NCI-H2107 treated with DMSO at 0.1 percent for 48 hours (cell line): ENCODE measurements around the gene NR2E3.
A peak's percentile ranks its signal among the peaks of the same experiment; 100 is the strongest.

Experiments
- DNase-seq: peaks from one replicate; lab custom pipeline; 2025; ENCODE audit not compliant: unreplicated experiment; lab: John Stamatoyannopoulos, UW

The NR2E3 gene

DNA sequence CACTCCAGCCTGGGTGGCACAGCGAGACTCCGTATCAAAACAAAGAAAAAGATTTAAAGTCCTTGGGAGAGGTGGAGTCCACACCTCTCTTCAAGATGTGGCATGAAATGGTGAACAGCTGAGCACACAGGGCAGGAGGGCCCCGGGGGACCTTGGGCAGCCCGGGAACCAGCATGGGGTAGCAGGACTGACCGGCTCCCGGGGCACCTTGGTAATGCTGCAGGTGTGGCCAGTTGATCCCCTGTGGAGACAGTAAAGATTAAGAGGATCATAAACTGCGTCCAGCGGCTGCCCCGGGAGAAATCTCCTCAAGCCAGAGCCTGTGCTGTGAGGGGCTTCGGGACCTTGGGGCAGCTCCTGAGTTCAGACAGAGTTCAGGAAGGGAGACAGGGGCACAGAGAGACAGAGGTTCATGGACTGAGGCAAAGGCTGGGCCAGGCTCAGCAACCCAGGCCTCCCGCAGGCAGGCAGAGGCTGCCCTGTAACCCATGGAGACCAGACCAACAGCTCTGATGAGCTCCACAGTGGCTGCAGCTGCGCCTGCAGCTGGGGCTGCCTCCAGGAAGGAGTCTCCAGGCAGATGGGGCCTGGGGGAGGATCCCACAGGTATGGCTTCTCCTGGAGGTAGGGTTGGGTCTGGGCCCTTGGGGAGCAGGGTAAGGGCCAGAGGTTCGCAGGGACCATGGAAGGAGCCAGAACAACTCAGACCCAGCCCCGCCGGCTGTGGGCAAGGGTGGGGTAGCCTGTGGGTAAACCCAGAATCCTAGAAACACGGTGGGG lies at the start of gene NR2E3:
Gene NR2E3, plus strand, starts transcription at position 299 of the 780 bp plus-strand sequence. Its CDS starts 190 bp downstream, at position 489.
- DNase-seq, result no peak

DNA sequence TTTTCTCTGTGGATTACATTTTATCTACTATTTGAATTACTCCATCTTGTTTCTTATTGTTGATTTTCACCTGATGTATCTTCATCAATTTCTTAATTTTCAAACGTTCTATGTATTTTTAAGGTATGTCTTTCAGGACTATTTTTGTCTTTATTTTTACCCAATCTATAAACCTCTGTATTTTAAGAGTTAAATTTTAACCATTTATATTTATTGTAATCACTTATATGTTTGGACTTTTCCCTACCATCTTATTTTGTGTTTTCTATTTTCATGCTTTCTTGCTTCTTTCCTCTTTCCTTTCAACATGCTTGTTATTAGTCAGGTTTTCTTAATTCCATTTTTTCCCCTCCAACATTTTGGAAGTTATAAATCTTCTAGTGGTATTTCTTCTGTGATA lies 49.5 kb upstream of the NR2E3 start:
- DNase-seq, result no peak

DNA sequence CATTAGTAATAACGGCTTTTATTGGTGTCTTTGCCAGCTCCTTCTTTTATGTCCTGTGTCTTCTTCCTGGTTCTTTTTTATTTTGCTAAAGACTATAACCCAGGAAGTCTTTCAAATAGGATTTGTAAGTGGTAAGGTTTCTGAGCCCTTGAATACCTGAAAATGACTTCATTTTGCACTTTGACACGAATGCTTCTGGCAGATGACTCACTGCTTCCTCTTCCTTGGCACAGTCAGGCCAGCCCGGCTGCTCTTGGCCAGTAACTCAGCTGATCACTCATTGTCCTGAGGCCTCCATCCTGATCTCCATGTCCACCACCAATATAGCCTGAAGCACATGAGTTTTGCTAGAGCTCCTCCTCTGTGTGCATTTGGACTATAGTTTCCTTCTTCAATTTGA lies 48.7 kb upstream of the NR2E3 start:
- DNase-seq, result no peak

DNA sequence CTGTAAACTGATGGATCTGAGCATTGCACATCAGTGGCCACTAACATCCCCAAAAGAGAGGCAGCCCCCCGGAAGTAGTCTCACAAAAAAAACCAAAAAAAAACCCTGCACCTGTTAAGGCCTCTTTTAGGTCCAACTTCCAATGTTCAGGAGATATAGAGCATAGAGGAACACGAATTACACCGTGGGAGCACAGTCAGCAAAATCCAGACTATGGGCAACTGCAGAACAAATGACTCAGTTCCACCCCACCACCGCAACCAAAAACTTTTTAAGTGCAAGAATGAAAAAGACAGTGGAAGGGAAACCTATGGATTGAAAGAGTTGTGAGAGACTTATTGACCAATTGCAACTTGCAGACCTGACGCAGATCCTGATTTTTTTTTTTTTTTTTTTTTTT lies 42.2 kb upstream of the NR2E3 start:
- no peak for DNase-seq

DNA sequence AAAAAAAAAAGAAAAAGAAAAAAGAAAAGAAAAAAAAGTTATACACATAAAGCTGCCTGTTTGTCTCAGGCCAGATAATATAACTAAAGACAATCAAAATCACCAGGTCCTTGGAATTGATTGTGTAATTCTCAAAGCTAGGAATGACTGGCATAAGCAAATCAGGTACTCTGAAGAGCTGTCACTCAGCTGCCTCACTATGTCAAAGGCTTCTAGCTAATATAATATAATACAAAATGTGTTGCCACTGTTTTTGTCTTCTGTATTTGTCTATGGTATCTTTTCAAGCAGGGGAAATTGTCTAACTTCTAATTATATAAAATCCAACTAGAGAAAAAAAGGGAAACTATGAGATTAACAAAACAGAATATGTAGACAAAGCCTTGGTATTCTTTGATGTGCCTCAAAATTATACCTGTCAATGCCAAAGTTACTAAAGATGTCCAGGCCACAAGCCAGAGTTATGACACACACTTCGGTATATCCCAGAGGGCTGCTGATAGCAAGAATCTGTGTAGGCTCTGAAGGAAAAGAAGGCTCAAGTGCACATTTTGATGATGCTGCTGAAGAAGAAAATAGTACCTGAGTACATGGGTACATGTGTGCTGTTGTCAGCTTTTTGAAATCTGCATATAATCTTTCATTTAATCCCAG lies 37.0 kb upstream of the NR2E3 start:
- no peak for DNase-seq

DNA sequence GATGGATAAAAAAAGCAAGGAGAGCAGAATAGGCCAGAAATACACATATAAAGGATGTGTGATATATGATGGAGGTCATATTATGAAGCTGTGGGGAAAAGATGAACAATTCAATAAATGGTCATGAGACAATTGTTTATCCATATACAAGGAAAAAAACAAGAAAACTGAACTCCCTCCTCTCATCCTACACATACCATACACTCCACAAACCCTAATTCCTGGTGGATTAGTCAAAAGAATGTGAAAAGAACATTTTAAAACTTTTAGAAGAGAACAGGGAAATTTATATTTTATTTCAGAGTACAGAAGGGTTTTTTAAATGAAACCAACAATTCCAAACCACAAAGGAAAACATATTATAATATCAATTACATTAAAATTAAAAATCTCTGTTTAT lies 34.5 kb upstream of the NR2E3 start:
- no peak for DNase-seq

DNA sequence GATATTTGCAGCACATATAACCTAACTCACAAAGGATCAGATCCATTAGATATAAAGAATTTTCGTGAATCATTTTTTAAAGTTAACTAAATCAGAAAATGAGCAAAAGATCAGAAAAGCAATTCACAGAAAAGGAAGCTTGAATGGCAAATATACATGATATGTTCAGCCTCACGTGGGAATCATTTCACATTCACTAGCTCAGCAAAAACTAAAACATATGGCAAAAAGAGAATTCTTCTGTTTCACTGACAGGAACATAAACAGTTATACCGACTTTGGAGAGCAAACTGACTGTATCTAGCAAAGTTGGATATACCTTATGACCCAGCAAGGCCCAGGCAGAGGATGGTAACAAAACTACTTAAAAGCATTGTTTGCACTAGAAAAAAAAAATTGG lies 34.0 kb upstream of the NR2E3 start:
- no peak for DNase-seq

DNA sequence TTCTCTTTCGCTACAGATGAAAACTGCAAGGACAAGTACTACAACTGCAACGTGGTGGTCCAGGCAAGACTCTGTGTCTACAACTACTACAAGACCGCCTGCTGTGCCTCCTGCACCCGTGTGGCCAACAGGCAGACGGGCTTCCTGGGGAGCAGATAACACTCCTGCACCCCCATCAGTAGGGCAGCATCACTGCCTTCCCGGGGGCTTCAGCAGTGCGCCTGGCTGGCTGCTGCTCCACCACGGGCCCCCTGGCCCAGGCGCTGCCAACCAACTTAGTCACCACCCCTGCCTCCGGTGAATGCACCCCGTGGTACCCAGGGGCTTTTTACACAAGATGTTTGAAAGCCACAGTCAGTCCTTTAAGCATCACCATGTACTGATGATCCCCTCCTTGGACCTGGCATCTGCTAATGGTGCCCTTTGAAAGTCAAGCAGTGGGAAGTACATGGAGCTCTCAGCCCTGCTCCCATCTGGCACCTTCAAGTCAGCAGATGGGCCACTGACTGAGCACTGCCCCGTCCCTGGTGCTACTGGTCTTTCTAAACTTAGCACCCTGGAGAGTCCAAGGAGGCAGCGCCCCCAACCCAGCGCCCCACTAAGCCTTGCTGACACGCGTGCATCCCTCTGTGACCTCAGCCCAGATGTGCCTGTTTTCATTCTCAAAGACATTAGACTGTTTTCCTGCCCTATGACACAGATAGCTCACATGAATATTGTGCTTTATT lies 33.0 kb upstream of the NR2E3 start:
- DNase-seq, result no peak

DNA sequence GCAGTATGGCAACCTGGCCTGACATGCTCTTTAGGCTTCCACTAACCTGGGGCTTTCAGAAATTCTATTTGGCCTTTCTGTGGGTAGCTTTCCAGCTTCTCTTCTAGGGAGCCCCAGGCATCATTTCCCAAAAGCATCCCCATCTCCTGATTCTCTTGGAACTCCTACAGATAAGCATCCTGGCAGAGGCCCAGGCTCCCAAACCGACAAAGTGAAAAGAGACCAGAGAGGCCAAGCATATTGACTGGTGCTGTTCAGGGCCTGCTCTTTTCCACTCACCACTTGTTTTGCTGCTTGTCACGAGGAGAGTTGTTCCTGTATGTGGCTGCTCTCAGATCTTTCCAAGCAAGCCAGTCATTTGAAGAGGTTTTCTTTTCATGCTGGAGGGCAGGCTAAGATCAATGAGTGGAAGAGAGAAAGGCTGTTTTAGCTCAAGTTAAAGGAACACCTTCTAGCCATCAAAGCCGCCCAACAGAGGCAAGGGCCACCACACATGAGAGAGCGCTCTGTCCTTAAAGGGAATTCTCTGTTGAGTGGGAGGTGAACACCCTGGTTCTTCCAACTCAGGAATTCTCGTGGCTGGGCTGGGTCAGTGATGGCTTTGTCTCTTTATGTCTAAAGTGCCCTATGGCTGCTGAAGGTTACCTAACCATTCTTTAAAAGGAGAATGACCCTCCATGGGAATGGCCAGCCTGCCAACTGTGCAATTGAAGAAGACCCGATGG lies 31.1 kb upstream of the NR2E3 start:
- DNase-seq, result no peak

DNA sequence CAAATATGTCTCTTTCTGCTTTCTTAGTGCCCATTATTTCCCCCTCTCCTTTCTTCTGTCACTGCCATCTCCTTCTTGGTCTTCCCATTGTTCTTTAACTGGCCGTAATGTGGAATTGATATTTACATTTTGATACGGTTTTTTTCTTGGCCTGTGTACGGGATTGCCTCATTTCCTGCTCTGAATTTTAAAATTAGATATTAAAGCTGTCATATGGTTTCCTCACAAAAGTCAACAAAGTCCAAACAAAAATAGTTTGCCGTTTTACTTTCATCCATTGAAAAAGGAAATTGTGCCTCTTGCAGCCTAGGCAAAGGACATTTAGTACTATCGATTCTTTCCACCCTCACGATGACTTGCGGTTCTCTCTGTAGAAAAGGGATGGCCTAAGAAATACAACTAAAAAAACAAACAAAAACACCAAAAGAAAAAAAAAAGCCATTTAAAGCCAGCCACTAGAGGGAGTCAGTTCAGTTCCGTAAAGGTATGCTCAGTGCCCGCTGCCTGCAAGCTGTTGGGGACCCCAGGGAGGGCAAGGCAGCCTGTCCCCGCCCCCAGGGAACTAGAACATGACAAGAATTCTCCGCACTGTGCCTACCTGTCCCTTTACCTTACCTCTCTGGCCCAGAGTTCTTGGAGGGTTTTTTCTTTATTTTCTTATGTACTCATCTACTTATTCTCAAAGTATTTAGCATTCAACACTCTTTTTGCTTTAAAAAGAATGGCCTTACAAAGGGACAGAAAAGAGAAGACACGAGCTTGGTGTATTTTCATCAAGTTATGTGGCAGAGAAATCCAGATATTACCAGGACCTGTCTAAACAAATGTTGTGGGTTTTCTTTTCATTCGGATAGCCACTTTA lies 30.0 kb upstream of the NR2E3 start:
- DNase-seq, result peak; percentile 1

DNA sequence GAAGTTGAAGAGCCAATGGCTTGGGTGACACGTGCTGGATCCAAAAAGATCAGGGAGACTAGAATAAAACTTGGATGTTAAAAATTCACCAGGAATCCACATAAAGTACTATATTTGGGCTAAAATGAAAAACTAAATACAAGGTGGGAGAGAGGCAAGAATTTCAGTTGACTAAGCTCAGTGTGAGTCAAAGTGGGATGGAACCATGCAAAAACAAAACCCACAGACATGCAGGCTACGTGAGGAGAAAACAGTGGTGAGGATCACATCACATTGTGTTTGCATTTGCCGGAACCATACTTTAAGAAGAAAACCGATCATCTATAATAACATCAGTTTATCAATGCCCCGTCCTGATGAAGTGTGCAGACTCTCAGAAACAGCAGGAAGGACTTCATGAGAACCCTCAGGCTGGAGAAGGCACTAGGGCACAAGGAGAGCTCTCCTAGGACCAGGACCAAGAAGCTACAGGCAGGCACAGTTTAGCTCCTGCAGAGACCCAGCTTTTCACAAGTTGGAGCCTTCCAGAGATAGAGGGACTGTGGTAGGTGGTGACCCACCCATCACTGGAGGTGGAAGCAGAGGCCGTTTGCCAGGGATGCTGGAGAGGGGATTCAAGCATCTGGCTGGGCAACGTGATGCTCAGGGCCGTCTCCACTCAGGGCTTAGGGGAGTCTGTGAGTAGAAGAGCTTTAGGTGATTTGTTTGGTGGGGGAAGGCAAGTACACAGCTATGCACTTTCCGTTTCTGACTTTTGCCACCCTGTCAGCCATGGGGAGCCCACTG lies 29.0 kb upstream of the NR2E3 start:
- DNase-seq, result no peak

DNA sequence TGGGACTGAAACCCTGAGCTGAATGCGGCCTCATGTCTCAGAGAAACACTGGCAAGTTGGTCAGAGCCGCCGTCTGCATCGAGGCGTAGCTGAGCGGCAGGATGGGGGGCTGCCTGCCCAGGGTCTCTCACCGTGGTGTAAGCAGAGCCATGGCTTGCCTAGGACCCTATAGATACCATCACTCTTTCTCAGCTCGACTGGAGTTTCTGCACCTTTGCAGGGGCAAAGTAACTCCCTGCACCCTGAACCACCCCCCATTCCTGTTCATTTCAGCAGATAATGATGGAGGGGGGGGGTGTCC lies 28.4 kb upstream of the NR2E3 start:
- no peak for DNase-seq

DNA sequence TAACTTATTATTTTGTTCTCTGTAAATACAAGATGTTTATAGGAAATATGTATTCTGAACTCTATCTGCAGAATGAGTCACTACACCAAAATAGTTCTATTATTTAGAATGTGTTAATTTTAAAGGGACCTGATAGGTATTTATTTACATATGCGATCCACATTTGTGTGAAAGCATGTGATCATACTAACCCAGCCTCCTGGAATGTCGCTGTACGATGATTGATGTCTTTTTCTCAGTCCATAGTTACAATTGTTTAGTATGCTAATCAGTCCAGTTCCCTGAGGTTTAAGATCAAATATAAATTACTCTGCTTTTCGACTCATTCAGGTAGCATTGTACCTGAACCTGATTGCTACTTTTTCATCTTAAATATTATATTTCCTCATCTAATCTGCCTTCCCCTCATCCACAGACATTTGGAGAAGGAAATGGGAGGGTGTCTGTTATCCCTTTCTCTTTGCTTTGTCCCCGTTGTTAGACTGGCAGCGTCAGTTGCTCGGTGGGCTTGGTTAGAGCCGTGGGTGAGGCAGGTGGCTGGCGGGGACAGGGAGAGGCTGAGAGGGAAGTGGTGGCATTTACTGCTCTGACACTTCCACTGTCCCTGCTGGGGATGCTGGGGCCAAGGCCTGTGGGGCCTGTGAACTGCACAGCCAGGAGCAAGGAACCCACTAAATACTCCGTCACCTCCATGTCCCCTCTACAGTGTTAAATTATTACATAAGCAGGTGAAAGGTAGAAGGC lies 27.8 kb upstream of the NR2E3 start:
- no peak for DNase-seq

DNA sequence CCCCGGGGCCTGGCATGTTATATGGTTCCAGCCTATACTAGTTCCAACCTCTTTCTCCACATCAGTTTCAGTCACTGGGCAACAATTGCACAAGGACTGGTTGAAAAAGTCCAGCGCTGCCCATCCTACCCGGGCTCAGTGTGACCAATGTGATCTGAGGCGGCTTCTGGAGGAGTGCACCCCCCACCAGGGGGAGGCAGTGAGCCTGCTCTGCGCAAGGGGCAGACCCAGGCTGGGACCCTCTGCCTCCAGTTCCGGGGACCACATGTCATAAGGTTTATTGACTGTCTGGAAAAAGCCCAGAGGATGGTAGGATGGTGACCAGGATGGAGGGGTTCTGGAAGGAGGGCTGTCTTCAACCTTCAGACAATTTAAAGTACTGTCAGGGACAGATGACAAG lies 25.6 kb upstream of the NR2E3 start:
- no peak for DNase-seq

DNA sequence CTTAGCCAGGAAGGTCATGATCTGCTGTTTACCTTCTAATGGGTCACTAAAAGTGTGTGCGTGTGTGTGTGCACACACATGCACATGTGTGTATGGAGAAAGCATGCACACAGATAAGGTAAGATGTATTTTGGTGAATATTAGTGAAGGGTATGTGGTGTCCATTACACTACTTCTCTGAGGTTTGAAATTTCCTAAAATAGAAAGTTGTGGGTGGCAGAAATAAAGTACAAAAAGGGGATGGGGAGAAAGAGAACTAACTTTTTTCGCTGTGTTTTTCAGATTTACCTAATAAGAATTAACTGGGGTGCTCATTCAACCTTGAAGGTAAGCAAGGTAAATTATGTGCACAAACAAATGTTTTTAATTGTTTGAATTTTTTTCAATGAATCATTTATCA lies 24.4 kb upstream of the NR2E3 start:
- DNase-seq, result no peak

DNA sequence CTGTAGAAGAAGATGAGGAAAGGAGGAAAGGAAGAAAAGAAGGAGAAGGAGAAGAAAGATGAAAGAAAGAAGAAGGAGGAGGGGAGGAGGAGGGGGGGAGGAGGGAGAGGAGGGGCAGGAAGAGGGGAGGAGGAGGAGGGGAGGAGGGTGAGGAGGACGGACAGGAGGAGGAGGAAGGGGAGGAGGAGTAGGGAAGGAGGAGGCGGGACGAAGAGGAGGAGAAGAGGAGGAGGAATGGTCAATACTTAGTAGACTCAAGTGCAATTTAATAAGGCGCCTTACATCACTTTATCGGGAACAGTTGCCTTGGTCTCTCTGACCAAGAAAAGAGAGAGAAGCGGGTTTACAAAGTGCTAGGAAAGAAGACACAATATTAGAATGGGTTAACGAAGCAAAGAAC lies 23.7 kb upstream of the NR2E3 start:
- no peak for DNase-seq

DNA sequence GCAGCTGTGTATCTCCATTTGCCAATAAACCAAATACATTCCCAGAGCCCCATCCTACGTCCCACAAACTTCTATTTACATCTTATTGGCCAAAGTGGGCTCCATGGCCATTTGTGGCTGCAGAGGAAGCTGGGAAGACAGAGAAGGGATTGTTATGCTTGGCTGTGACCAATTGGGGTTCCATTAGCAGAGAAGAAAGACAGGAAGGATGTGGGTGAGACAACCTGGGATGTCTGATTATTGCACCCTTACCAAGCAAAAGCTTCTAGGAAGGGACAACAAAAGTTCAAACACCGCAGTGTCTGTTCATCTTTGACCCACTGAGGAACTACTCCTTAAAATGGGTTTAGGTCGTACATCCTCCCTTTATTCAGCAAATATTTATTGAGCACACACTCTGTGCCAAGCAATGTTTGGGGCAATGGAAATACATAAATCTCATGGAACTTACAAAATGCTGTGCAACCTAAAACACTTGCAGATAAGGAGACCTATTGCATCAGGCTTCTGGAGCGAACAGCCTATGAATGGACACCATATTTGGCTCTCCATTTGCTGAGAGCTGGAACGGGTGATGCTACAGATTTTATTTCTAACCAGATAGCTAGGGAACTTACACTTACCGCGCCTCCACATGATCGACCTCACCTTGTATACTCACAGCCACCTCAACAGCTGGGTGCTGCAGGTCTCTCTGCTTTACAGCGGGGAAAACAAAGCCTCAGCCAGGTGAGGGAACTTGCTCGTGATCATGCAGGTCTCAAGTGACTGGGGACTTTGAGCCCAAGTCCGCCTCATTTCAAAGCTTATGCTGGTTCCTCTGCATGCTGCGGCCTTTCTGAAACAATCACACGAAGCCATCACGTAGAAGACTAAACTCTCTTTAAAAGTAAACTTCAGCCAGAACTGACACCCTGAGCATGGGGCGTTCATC lies 21.4 kb upstream of the NR2E3 start:
- peak; percentile 1 for DNase-seq

DNA sequence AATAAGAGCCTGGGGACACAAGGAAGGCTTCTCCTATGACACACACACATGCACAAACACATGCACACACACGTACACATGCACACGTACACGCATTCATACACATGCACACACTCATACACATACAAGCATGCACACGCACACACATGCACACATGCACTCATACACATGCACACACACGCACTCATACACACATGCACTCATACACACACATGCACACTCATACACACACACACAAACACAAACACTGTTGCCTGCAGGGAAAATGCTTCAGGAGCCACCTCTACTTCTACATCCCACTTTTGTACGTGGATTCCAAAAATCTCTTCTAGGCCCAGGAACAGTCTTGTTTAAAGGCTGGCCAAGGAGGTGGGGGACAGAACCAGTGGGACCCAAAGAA lies 20.7 kb upstream of the NR2E3 start:
- DNase-seq, result no peak
